D721Med (cell line): ENCODE data around the gene LSG1.

ENCODE experiments used
- DNase-seq: peaks from one replicate; pipeline ENCODE4 v3.0.0; 2011; ENCODE audit warnings: low spot score; ENCODE audit not compliant: insufficient read length
- FAIRE-seq: peaks from 2 replicates; lab custom pipeline; 2011; peaks lifted over from hg19 to GRCh38; lab: Jason Lieb, UNC
- CTCF ChIP-seq: IDR thresholded peaks from 2 replicates; pipeline ENCODE4 v1.5.1; 2012; ENCODE audit warnings: mild to moderate bottlenecking, control low read depth; ENCODE audit not compliant: insufficient read depth; ENCODE audit errors: missing control alignments

Gene LSG1

GRCh38 chr3:194687638-194688199 lies 15.7 kb upstream of the LSG1 start:
- DNase-seq = peak; percentile 61
- FAIRE-seq = no peak

GRCh38 chr3:194686816-194687637 lies 15.0 kb upstream of the LSG1 start:
- no peak for FAIRE-seq
- no peak for DNase-seq

More at GRCh38 chr3:194687638-194688199, 15.7 kb upstream of the LSG1 start:
- TF ChIP-seq CTCF = peak; percentile 39

GRCh38 chr3:194686414-194686815 lies 14.4 kb upstream of the LSG1 start:
- no peak for FAIRE-seq
- no peak for TF ChIP-seq CTCF
- no peak for DNase-seq

More at GRCh38 chr3:194686816-194687637, 15.0 kb upstream of the LSG1 start:
- no peak for TF ChIP-seq CTCF

- no peak for FAIRE-seq
- peak; percentile 76 for DNase-seq
- TF ChIP-seq CTCF = peak; percentile 19
Measured at GRCh38 chr3:194685718-194686413, 13.9 kb upstream of the LSG1 start, which contains the start of gene FAM43A. FAM43A (plus strand) TSS chr3:194685883; CDS start chr3:194686827, 944 bp downstream.

GRCh38 chr3:194685065-194685717 lies 13.2 kb upstream of the LSG1 start:
- DNase-seq (no peak), FAIRE-seq (no peak)
- TF ChIP-seq CTCF = no peak

- DNase-seq (no peak), FAIRE-seq (no peak)
- TF ChIP-seq CTCF = no peak
Measured at GRCh38 chr3:194683380-194683779, 11.4 kb upstream of the LSG1 start.
